Neural cell (in vitro differentiated cells): ENCODE data around the gene FOSL2.

Experiments used
- EZH2 ChIP-seq: fragments of 200-600, 300-800 bp; shearing (Covaris generic), sonication (generic); IDR thresholded peaks from 2 replicates; pipeline ENCODE4 v1.6.1; 2014; ENCODE audit warnings: antibody characterized with exemption, low read length, borderline replicate concordance, mild to moderate bottlenecking; ENCODE audit not compliant: insufficient read depth, poor library complexity, severe bottlenecking
- SMC3 ChIP-seq: fragments of 450-650 bp; conservative IDR thresholded peaks from 2 replicates; pipeline ENCODE4 v1.6.1; 2014; ENCODE audit warnings: antibody characterized with exemption, mild to moderate bottlenecking, moderate library complexity; ENCODE audit not compliant: poor library complexity
- TAF1 ChIP-seq: IDR thresholded peaks from 2 replicates; pipeline ENCODE4 v1.6.1; 2012; ENCODE audit warnings: low read depth
- TF ChIP-seq, protein P1 (sequence below): fragments of 450-650 bp; IDR thresholded peaks from 2 replicates; pipeline ENCODE4 v1.5.1; 2014; ENCODE audit warnings: antibody characterized with exemption, mild to moderate bottlenecking, moderate library complexity; ENCODE audit not compliant: poor library complexity, severe bottlenecking

DNA sequence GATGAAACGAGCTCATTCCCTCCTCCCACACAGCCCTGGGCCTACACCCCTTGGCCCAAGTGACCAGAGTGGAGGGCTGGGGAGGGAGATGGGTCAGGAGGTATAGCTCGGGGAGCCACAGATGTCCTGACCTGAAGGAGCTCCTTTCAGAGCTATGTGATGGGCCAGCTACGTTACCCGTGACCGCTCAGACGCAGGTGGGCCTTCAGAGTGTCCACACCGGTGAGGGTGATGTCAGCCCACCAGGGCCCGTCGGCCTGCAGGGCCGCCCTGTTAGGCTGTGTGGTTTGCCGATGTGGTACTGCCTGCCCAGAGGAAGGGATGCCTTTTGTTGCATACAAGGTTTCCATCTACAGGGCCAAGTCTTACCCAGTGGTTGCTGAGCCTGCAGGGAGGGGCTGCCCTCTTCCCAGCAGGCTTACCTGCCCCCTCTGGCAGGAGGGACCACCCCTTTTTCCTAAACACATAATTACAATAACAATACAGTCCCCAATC is 41.8 kb upstream of the FOSL2 start:
- TF ChIP-seq EZH2 (no peak), SMC3 (no peak), TAF1 (no peak)
- TF ChIP-seq, protein P1, sequence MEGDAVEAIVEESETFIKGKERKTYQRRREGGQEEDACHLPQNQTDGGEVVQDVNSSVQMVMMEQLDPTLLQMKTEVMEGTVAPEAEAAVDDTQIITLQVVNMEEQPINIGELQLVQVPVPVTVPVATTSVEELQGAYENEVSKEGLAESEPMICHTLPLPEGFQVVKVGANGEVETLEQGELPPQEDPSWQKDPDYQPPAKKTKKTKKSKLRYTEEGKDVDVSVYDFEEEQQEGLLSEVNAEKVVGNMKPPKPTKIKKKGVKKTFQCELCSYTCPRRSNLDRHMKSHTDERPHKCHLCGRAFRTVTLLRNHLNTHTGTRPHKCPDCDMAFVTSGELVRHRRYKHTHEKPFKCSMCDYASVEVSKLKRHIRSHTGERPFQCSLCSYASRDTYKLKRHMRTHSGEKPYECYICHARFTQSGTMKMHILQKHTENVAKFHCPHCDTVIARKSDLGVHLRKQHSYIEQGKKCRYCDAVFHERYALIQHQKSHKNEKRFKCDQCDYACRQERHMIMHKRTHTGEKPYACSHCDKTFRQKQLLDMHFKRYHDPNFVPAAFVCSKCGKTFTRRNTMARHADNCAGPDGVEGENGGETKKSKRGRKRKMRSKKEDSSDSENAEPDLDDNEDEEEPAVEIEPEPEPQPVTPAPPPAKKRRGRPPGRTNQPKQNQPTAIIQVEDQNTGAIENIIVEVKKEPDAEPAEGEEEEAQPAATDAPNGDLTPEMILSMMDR, result no peak
